Measurements from ENCODE around the gene SRSF9. TPM values are rescaled to one million over a fixed set of nuclear protein-coding genes. Genes with fewer than 3 reads are reported as not detected.
A peak's percentile ranks its signal among the peaks of the same experiment; 100 is the strongest.

The SRSF9 gene
- total and polyA plus RNA-seq, 2 of the 4 experiments (the other 2 are of a cell fraction) = 102 to 143 TPM

DNA sequence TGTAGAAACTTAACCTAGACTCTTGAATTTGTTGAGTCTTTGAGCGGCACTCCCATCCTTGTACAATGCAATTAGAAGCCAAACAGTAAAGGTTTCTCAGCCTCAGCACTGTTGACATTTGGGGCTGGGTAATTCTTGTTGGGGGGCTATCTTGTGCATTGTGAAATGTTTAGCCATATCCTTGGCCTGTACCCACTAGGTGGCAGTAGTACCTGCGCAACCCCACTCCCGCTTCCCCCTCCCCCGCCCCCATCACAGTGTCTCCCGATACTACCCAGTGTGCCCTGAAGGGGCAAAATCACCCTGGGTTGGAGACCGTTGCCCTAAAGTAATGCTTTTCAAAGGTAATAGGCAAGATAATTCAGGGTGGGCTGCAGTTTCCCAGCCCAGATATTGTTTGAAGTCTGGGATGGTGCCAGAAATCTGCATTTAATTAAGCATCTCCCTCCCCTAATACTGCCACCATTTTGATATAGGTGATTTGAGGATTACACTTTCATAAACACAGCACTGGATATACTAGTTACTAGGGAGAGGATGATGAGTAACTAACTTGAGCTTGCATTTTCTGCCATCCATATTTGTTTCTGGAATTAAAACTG lies 29.8 kb downstream of the SRSF9 start:
- BruUV-seq (replicated peaks) = no TSS peak

More for the DNA sequence above, 29.8 kb downstream of the SRSF9 start:
- Histone ChIP-seq H3K9ac (ENCODE audit: low read depth, low read length) (no peak overlapping the region), H2AK9ac (replicated peaks; ENCODE audit: low read depth, low read length, poor library complexity) (no peak overlapping the region), H3K4me3 (ENCODE audit: insufficient read depth, low read depth, low read length) (no peak overlapping the region), H4K8ac (ENCODE audit: low read depth in 2 of 2, low read length in 2 of 2) (no peak overlapping the region), H2BK5ac (ENCODE audit: low read depth, low read length, poor library complexity, severe bottlenecking) (no peak overlapping the region), H4K91ac (ENCODE audit: insufficient read depth, low read depth, low read length) (no peak overlapping the region), H3K79me1 (ENCODE audit: low read depth in 1 of 2, low read length in 2 of 2) (peaks cover 14 to 39% of the 10 kb centered on the region in 2 experiments), H2BK120ac (ENCODE audit: low read depth, low read length) (no peak overlapping the region), H3K27me3 (ENCODE audit: control insufficient read depth, insufficient read depth, low read length) (no peaks in the 10 kb centered on the region), H3K23ac (ENCODE audit: low read depth, low read length) (no peak overlapping the region), H2AK5ac (ENCODE audit: low read depth, low read length) (no peak overlapping the region; the same call in 1 of the 2 replicates), H3K9me1 (ENCODE audit: insufficient read depth, low read length) (no peaks in the 10 kb centered on the region), H3K36me3 (ENCODE audit: control insufficient read depth, insufficient read depth, low read length) (peaks cover 10% of the 10 kb centered on the region), H3K4me2 (ENCODE audit: low read depth, low read length) (peak overlapping the region; percentile 58), H4K5ac (ENCODE audit: low read depth, low read length) (no peak overlapping the region; the same call in 1 of the 2 replicates), H2BK20ac (ENCODE audit: low read depth, low read length) (no peak overlapping the region), H3K18ac (ENCODE audit: low read depth, low read length) (no peak overlapping the region), H3K4ac (ENCODE audit: low read depth, low read length) (no peak overlapping the region), H3K56ac (ENCODE audit: extremely low read depth, insufficient read depth, low read length) (no peak overlapping the region), H3K9me3 (ENCODE audit: control insufficient read depth, insufficient read depth, low read length) (no peaks in the 10 kb centered on the region), H3K14ac (replicated peaks; ENCODE audit: low read depth, low read length) (no peak overlapping the region), H3K27ac (ENCODE audit: insufficient read depth, low read length) (no peak overlapping the region), H2AFZ (replicated peaks; ENCODE audit: low read length, poor library complexity) (no peak overlapping the region), H3K4me1 (ENCODE audit: control insufficient read depth, insufficient read depth, low read length) (peaks cover 4% of the 10 kb centered on the region; the same call in 1 of the 2 replicates), H4K20me1 (ENCODE audit: insufficient read depth, low read length) (0 out of 2 replicates have a peak, but pooled peaks cover 7% of the 10 kb centered on the region), H2BK15ac (ENCODE audit: low read depth, low read length) (no peak overlapping the region)
- in situ Hi-C loops (cut with MboI; ENCODE audit: low sequenced_read_pairs) = loop anchor here (25.0 kb wide), 1 partner anchor 102 kb away; the partner anchor contains the start of gene PLA2G1B
- DNase-seq (peak; percentile 54), ATAC-seq (ENCODE audit: low read depth) (peak; percentile 27; the same call in 1 of the 2 replicates)
- intact Hi-C loops (cut with micrococcal nuclease) = no loop called here
- no CpG with 5 or more reads among the region's 6 CpGs for WGBS, 2 experiments (ENCODE audit: extremely low coverage in 2 of 2, insufficient read length in 1 of 2)
- ChIA-PET POLR2A (ENCODE audit: unreplicated experiment) (no interaction called here), CTCF (interaction anchor here (0.9 kb wide), 1 partner anchor 137 kb away, joined by 3 read pairs; the partner anchor contains the start of gene SIRT4)
- peak; percentile 43; the same call in 1 of the 2 replicates for TF ChIP-seq RAD21 (IDR thresholded peaks at IDR 0.05; ENCODE audit: low read length)
- no peak for TF ChIP-seq RCOR1 (IDR thresholded peaks at IDR 0.05; ENCODE audit: insufficient replicate concordance, low read length)
- no peak for TF ChIP-seq MXI1 (IDR thresholded peaks at IDR 0.05; ENCODE audit: borderline replicate concordance, low read depth, low read length)
- TF ChIP-seq, protein P1, sequence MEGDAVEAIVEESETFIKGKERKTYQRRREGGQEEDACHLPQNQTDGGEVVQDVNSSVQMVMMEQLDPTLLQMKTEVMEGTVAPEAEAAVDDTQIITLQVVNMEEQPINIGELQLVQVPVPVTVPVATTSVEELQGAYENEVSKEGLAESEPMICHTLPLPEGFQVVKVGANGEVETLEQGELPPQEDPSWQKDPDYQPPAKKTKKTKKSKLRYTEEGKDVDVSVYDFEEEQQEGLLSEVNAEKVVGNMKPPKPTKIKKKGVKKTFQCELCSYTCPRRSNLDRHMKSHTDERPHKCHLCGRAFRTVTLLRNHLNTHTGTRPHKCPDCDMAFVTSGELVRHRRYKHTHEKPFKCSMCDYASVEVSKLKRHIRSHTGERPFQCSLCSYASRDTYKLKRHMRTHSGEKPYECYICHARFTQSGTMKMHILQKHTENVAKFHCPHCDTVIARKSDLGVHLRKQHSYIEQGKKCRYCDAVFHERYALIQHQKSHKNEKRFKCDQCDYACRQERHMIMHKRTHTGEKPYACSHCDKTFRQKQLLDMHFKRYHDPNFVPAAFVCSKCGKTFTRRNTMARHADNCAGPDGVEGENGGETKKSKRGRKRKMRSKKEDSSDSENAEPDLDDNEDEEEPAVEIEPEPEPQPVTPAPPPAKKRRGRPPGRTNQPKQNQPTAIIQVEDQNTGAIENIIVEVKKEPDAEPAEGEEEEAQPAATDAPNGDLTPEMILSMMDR (conservative IDR thresholded peaks at IDR 0.05; ENCODE audit: low read depth, low read length) = peak; percentile 56
- TF ChIP-seq CEBPB (IDR thresholded peaks at IDR 0.05; ENCODE audit: low read depth, low read length) = peak; percentile 76
- TF ChIP-seq MAFK (IDR thresholded peaks at IDR 0.05; ENCODE audit: low read depth, low read length) = no peak
- 0 out of 2 replicates have a peak, but pooled peaks have one; percentile 16 for TF ChIP-seq SMC3 (IDR thresholded peaks at IDR 0.05; ENCODE audit: low read depth, low read length)
- dilution Hi-C loops (cut with HindIII; ENCODE audit: low sequenced_read_pairs, unreplicated experiment) = no loop called here
